NCI-H1092 treated with DMSO at 0.1 percent for 48 hours (cell line): ENCODE results near the gene MLEC.
"Not testable (repeated sequence)": the region's sequence is repeated elsewhere in the genome, so short reads cannot be mapped to it uniquely, and the experiment has no call there.

Source experiments
- DNase-seq: peaks from one replicate; lab custom pipeline; 2025; lab: John Stamatoyannopoulos, UW

The MLEC gene

GRCh38 chr12:120720987-120721801 is 34.2 kb downstream of the MLEC start:
- no peak for DNase-seq

- no peak for DNase-seq
These were observed 34.9 kb downstream of the MLEC start for GRCh38 chr12:120721866-120722265.

DNA sequence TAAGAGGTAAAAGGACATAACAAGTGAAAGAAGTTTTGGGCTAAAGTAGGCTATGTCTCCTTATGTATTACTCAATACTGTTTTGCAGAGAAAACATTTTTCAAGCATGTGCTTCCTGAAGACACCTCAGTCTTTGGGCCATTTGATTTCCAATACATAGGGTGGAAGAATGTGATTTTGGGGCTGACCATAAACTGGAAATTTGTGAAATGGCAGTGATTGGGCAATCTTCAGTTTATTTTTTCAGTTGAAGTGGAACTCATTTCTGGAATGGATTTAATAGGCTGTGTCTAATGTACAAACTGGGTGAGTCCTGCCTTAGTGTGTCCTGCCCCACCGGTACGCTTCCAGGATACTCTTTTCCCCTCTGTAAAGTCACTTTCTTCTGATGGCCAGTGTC is 35.8 kb downstream of the MLEC start:
- DNase-seq = no peak

DNA sequence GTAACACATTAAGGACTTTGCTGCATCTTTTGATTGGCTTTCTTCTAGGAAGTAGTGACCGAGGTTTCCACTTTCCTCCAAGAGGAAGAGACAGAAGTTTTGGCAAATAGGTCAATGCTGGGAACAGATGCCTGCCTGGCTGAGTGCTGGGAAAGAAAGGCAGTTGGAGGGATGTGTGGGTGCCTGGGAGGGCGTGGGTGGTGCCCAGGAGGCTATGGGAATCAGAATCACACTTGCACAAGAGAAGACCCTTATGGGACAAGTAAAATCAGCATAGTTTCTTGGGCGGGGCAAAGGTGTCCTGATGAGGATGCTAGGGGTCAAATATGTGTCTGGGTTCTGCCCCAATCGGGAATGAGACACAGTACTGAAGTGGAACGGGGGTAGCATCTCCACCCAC is 37.8 kb downstream of the MLEC start:
- DNase-seq = no peak

GRCh38 chr12:120725151-120725658 is 38.3 kb downstream of the MLEC start:
- peak; percentile 53 for DNase-seq

DNA sequence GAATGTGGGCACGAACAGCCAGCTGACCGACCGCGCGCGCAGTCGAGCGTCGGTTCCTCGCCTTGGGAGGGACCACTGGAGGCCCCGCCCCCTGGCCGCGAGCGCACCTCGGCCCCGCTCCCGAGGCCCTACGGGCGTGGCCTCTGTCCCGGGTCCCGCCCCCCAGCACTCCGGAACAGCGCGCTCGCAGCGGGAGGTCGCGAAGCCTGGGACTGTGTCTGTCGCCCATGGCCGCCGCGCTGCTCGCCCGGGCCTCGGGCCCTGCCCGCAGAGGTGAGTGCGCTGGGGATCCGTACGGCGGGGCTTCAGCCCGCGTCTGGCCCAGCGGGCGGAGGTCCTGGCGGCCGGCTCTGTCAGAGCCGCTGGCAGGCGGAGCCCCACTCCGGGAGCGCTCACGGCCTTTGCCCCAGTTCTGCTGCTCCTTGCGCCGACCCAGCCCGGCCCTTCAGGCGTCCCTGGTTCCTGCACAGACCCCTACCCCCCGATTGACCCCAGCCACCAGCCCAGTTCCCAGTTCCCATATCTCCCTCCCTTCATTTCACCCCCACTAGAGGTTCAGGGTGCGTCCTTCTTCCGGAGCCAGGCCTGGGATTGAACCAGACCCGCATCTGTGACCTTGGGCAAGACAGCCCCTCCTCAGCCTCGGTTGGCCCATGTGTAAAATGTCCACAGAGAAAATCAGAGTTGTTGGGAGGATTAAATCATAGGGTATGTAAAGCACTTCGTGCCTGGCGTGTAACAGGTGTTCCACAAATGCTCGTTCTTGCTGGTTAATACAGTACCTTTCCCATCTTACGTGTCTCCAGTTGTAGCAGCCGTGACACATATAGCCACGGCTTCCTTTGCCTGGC is 38.9 kb downstream of the MLEC start, which contains the start of gene ACADS:
ACADS (plus strand) TSS at position 168 of the 851 bp plus-strand sequence; CDS start at position 228, 60 bp downstream.
- DNase-seq = peak; percentile 76

- DNase-seq = no peak
These were observed 39.5 kb downstream of the MLEC start for GRCh38 chr12:120726510-120726793.

- no peak for DNase-seq
These were observed 40.0 kb downstream of the MLEC start for GRCh38 chr12:120726961-120727360.

DNA sequence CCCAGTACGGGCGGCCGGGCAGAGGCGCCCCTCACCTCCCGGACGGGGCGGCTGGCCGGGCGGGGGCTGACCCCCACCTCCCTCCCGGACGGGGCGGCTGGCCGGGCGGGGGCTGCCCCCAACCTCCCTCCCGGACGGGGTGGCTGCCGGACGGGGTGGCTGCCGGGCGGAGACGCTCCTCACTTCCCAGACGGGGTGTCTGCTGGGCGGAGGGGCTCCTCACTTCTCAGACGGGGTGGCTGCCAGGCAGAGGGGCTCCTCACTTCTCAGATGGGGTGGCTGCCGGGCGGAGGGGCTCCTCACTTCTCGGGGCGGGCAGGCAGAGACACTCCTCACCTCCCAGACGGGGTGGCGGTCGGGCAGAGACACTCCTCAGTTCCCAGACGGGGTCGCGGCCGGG is 45.2 kb downstream of the MLEC start:
- DNase-seq = not testable (repeated sequence)

- DNase-seq = no peak
These were observed 46.6 kb downstream of the MLEC start for GRCh38 chr12:120733574-120733973.

- no peak for DNase-seq
These were observed 47.3 kb downstream of the MLEC start for GRCh38 chr12:120734210-120734609.

GRCh38 chr12:120735181-120735580 is 48.2 kb downstream of the MLEC start:
- no peak for DNase-seq

DNA sequence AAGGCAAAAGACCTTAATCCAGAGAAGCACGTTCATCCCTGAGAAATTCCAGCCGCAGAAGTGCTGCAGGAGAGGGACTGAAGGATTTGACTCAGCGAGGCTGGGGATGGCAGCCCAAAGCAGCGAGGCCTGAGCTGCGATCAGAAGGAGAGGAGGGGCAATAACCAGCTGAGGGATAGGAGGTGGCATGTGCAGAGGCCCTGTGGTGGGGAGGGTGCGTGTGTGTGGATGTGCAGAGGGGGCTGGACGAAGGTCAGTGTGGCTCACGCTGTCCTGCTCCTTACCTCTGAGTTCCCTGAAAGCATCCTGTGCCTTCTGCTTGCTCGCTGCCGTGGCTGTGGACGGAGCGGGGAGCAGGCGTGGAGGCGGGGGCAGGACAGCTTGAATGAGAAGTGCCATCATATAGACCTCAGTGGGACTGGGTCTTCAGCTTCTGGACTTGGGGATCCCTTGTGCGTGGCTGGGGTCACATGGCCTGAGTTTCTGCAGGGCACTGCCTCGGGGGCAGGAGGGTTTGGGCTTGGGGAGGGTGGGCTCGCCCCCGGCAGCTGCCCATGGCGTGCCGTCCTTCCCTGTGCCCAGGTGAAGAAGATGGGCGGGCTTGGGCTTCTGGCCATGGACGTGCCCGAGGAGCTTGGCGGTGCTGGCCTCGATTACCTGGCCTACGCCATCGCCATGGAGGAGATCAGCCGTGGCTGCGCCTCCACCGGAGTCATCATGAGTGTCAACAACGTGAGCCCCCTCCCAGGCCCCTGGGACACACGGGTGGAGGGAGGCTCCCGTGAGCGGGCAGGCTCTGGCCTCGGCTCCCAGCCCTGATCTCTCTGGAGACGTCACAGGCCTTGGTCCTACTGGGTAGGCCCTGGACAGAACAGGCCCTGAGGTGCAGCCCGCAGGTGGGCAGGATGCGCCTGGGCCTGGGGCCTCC is 49.7 kb downstream of the MLEC start:
- DNase-seq = no peak

DNA sequence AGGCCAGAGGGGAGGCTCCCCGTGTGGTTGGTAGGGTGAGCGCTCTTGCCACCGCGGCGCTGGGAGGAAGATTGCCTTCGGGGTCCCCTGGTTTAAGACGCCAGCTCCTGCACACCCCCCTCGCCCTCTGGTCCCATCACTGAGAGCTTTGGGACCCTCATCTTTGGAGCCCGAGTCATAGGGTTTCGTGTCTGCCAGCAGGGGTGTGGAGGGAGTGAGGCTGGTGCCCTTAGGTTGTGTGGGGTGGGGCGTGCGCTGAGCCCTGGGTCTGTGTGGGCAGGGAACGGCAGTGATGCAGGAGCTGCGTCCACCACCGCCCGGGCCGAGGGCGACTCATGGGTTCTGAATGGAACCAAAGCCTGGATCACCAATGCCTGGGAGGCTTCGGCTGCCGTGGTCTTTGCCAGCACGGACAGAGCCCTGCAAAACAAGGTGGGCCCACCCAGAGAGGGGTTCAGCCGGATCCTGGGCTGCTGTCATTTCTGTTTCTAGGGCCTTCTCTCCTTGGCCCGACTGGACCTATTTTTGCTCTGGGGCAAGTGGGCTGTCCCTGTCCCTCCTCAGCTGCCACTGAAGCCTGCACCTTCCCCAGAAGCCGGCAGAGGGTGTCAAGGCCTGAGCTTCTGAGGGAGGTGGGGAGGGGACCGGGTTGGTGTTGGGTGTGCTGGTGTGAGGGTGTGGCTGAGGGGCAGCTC is 50.8 kb downstream of the MLEC start:
- no peak for DNase-seq

- DNase-seq = no peak
These were observed 51.5 kb downstream of the MLEC start for GRCh38 chr12:120738252-120739030.

- no peak for DNase-seq
These were observed 52.2 kb downstream of the MLEC start for GRCh38 chr12:120739031-120739762.

DNA sequence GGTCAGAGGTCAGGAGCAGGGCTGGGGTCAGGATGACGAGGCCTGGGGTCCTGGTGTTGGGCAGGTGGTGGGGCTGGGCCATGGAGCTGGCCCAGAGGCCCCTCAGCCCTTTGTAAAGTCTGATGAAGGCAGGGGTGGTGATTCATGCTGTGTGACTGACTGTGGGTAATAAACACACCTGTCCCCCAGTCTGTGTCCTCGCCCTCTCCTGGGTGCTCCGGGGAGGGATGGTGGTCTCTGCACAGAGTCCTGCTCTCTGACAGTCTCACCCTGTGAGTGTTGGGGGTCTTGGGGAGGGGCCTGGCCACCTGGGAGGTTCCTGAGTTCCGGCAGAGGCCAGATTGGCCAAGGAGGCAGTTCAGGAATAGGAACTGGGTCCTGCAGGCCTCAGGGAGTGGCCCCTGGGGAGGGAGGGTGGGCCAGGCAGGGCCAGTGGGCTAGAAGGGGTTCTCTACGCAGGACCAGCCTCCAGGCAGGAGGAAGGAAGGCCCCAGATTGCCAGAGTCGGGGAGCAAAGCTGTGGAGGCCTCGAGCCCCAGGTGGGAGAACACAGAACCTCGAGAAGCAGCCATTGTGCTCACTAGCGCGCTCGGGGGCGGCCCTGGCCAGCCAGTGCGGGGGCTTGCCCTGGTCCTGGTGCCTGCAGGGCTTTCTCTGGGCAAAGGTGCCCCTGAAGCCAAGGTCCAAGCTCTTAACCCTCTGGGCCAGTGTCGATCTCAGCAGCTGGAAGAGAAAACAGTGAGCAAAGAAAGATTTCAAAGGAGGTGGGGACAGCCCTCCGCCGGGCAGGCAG is 53.1 kb downstream of the MLEC start:
- DNase-seq = no peak

GRCh38 chr12:120740871-120741270 is 53.9 kb downstream of the MLEC start:
- DNase-seq = no peak
